Trophoblast cell (in vitro differentiated cells and primary cell): Measurements from ENCODE around the gene POLR2J2.
"Not testable (repeated sequence)": the region's sequence is repeated elsewhere in the genome, so short reads cannot be mapped to it uniquely, and the experiment has no call there.

Experiments used
- DNase-seq, 2 donors: peaks; one replicate each; pipeline ENCODE4 v3.0.0-alpha.2; 2016
- H2AFZ ChIP-seq: 2 replicates; pipeline ENCODE4 v1.6.1; 2013; ENCODE audit warnings: low read length, moderate library complexity, mild to moderate bottlenecking; ENCODE audit not compliant: insufficient read depth, poor library complexity
- H2AK5ac ChIP-seq: 2 replicates; pipeline ENCODE4 v1.6.1; 2013; ENCODE audit warnings: mild to moderate bottlenecking, low read length
- H2BK120ac ChIP-seq: 2 replicates; pipeline ENCODE4 v1.6.1; 2013; ENCODE audit warnings: low read length, mild to moderate bottlenecking, moderate library complexity; ENCODE audit not compliant: insufficient read depth, poor library complexity
- H2BK12ac ChIP-seq: 2 replicates; pipeline ENCODE4 v1.6.1; 2013; ENCODE audit warnings: mild to moderate bottlenecking, low read length, moderate library complexity
- H2BK5ac ChIP-seq: 2 replicates; pipeline ENCODE4 v1.6.1; 2013; ENCODE audit warnings: low read length, low read depth, moderate library complexity, mild to moderate bottlenecking; ENCODE audit not compliant: poor library complexity
- H3K14ac ChIP-seq: 2 replicates; pipeline ENCODE4 v1.6.1; 2013; ENCODE audit warnings: mild to moderate bottlenecking, low read length
- H3K18ac ChIP-seq: 2 replicates; pipeline ENCODE4 v1.6.1; 2013; ENCODE audit warnings: mild to moderate bottlenecking, low read length
- H3K23ac ChIP-seq: 2 replicates; pipeline ENCODE4 v1.6.1; 2013; ENCODE audit warnings: low read length
- H3K27ac ChIP-seq: 2 replicates; pipeline ENCODE4 v1.5.1; 2013; ENCODE audit warnings: low read depth, mild to moderate bottlenecking, inconsistent platforms, low read length, moderate library complexity
- H3K27me3 ChIP-seq: 2 replicates; pipeline ENCODE4 v1.6.1; 2013; ENCODE audit warnings: inconsistent platforms, mild to moderate bottlenecking, low read length, moderate library complexity; ENCODE audit not compliant: insufficient read depth
- H3K36me3 ChIP-seq, 2 experiments: 1 replicate in 1 of 2; 2 replicates in 1 of 2; pipeline ENCODE4 v1.6.1; 2013; ENCODE audit warnings: low read length in 2 of 2, mild to moderate bottlenecking in 2 of 2, moderate library complexity in 1 of 2; ENCODE audit not compliant: insufficient read depth in 2 of 2, control insufficient read depth in 1 of 2
- H3K4ac ChIP-seq: 2 replicates; pipeline ENCODE4 v1.6.1; 2013; ENCODE audit warnings: low read depth, mild to moderate bottlenecking, low read length, moderate library complexity
- H3K4me1 ChIP-seq, 2 experiments: 1 replicate in 1 of 2; 2 replicates in 1 of 2; pipeline ENCODE4 v1.6.1; 2013; ENCODE audit warnings: low read length in 2 of 2, mild to moderate bottlenecking in 2 of 2, moderate library complexity in 1 of 2; ENCODE audit not compliant: insufficient read depth in 2 of 2, control insufficient read depth in 1 of 2
- H3K4me2 ChIP-seq: 2 replicates; pipeline ENCODE4 v1.6.1; 2013; ENCODE audit warnings: inconsistent platforms, mild to moderate bottlenecking, low read length, moderate library complexity
- H3K4me3 ChIP-seq: 2 replicates; pipeline ENCODE4 v1.5.1; 2013; ENCODE audit warnings: mild to moderate bottlenecking, low read depth, low read length, inconsistent platforms
- H3K79me1 ChIP-seq: one replicate; pipeline ENCODE4 v1.6.1; 2013; ENCODE audit warnings: low read length
- H3K79me2 ChIP-seq: 2 replicates; pipeline ENCODE4 v1.6.1; 2013; ENCODE audit warnings: low read length, mild to moderate bottlenecking; ENCODE audit not compliant: control insufficient read depth, insufficient read depth, poor library complexity
- H3K9ac ChIP-seq: 2 replicates; pipeline ENCODE4 v1.6.1; 2013; ENCODE audit warnings: mild to moderate bottlenecking, low read length
- H3K9me3 ChIP-seq: 2 replicates; pipeline ENCODE4 v1.6.1; 2013; ENCODE audit warnings: low read depth, mild to moderate bottlenecking, control low read depth, inconsistent platforms, low read length; ENCODE audit not compliant: insufficient read depth
- H4K12ac ChIP-seq: 2 replicates; pipeline ENCODE4 v1.6.1; 2013; ENCODE audit warnings: low read depth, mild to moderate bottlenecking, low read length, moderate library complexity
- H4K8ac ChIP-seq: 2 replicates; pipeline ENCODE4 v1.6.1; 2013; ENCODE audit warnings: low read depth, mild to moderate bottlenecking, low read length, moderate library complexity
- H4K91ac ChIP-seq: one replicate; pipeline ENCODE4 v1.6.1; 2013; ENCODE audit warnings: low read depth, mild to moderate bottlenecking, low read length, moderate library complexity
- WGBS: extraction: QIAGEN DNeasy Blood & Tissue Kit; methylation state at CpG from one replicate; pipeline ENCODE4 v1.1.7; 2013; ENCODE audit warnings: missing lambda C conversion rate; ENCODE audit not compliant: insufficient read length, insufficient coverage; ENCODE audit errors: extremely low coverage; 5-methylcytosine and 5-hydroxymethylcytosine counted together

The POLR2J2 gene

DNA sequence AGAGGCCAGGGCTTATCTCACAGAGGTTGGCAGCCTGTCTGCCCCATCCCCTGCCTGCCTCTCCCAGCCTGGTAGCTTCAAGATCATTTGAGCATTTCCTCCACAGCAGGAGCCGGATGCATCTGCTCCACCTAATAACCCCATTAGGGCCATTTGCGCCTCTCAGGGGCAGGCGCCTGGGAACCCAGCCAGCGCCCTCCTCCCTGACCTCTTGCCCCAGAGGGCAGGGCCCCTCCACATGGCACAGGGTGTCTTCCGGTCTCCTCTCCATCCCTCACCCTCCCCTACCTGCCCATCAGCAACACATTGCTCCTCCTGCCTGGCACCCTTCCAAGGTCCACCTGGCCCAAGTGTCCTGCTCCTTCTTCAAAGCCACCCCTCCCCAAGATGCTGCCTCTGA lies 36.1 kb downstream of the POLR2J2 start:
- not testable (repeated sequence) for H4K12ac ChIP-seq, H3K4me2 ChIP-seq, DNase-seq, H3K9ac ChIP-seq, H2BK120ac ChIP-seq, H3K27me3 ChIP-seq, H3K4ac ChIP-seq, H3K23ac ChIP-seq, H3K79me1 ChIP-seq, H3K14ac ChIP-seq, H3K4me1 ChIP-seq, H4K8ac ChIP-seq, H4K91ac ChIP-seq, H2BK12ac ChIP-seq, H3K9me3 ChIP-seq, H2AK5ac ChIP-seq, H3K36me3 ChIP-seq, H3K27ac ChIP-seq, H2BK5ac ChIP-seq, H3K4me3 ChIP-seq, H3K18ac ChIP-seq, H2AFZ ChIP-seq, H3K79me2 ChIP-seq
- no CpG with 5 or more reads among the region's 5 CpGs for WGBS

- not testable (repeated sequence) for H3K9ac ChIP-seq, H3K4me3 ChIP-seq, H4K91ac ChIP-seq, H2BK120ac ChIP-seq, H3K27me3 ChIP-seq, H3K14ac ChIP-seq, H2AFZ ChIP-seq, H3K18ac ChIP-seq, DNase-seq, H3K79me2 ChIP-seq, H3K4ac ChIP-seq, H2BK12ac ChIP-seq, H4K8ac ChIP-seq, H3K4me1 ChIP-seq, H3K27ac ChIP-seq, H2BK5ac ChIP-seq, H3K79me1 ChIP-seq, H2AK5ac ChIP-seq, H3K36me3 ChIP-seq, H3K23ac ChIP-seq, H3K4me2 ChIP-seq, H4K12ac ChIP-seq, H3K9me3 ChIP-seq
- WGBS, result no CpG with 5 or more reads among the region's 6 CpGs
Observed at GRCh38 chr7:102634299-102634698, 37.2 kb downstream of the POLR2J2 start.

DNA sequence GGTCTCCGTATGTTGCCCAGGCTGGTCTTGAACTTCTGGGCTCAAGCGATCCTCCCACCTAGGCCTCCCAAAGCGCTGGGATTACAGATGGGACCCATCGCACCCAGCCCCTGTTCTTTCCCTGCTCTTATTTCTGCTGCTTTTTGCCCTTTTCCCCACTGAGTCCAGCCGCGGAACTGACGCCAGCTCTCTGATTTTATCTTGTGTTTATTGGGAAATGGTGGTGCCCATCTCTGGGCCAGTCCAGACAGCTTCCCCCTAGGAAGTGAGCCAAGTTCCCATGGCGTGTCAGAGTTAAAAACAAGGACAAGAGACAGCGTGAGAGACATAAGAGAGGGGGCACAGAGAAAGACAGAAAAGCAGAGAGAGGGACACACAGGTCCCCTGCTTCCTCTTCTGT lies 40.8 kb downstream of the POLR2J2 start:
- H2AK5ac ChIP-seq, H3K27me3 ChIP-seq, H3K4me3 ChIP-seq, H3K79me2 ChIP-seq, H3K23ac ChIP-seq, H3K9me3 ChIP-seq, H2BK5ac ChIP-seq, H3K4me1 ChIP-seq, H4K12ac ChIP-seq, H2AFZ ChIP-seq, H4K91ac ChIP-seq, DNase-seq, H3K18ac ChIP-seq, H3K36me3 ChIP-seq, H3K4me2 ChIP-seq, H3K27ac ChIP-seq, H2BK12ac ChIP-seq, H3K4ac ChIP-seq, H3K14ac ChIP-seq, H2BK120ac ChIP-seq, H3K9ac ChIP-seq, H4K8ac ChIP-seq, H3K79me1 ChIP-seq: not testable (repeated sequence)
- WGBS, result no CpG with 5 or more reads among the region's 9 CpGs

- not testable (repeated sequence) for H2AFZ ChIP-seq, H3K14ac ChIP-seq, H3K4me3 ChIP-seq, H4K91ac ChIP-seq, H3K23ac ChIP-seq, H3K4me2 ChIP-seq, H3K9me3 ChIP-seq, H3K18ac ChIP-seq, H2AK5ac ChIP-seq, H3K9ac ChIP-seq, H3K27me3 ChIP-seq, H3K4me1 ChIP-seq, H3K4ac ChIP-seq, H3K79me2 ChIP-seq, H2BK12ac ChIP-seq, H3K36me3 ChIP-seq, H4K12ac ChIP-seq, H3K27ac ChIP-seq, DNase-seq, H2BK5ac ChIP-seq, H3K79me1 ChIP-seq, H4K8ac ChIP-seq, H2BK120ac ChIP-seq
- WGBS, result no CpG with 5 or more reads among the region's 8 CpGs
Observed at GRCh38 chr7:102627271-102627904, 44.1 kb downstream of the POLR2J2 start.
